SW480 (cell line): ENCODE measurements around the gene AARS2.
"Not testable (repeated sequence)": the region's sequence is repeated elsewhere in the genome, so short reads cannot be mapped to it uniquely, and the experiment has no call there.

ENCODE experiments used
- DNase-seq: peaks from one replicate; pipeline ENCODE4 v3.0.0-alpha.2; 2016; ENCODE audit warnings: low spot score

AARS2 gene

GRCh38 chr6:44329858-44330257 lies 16.7 kb upstream of the AARS2 start:
- DNase-seq: no peak

DNA sequence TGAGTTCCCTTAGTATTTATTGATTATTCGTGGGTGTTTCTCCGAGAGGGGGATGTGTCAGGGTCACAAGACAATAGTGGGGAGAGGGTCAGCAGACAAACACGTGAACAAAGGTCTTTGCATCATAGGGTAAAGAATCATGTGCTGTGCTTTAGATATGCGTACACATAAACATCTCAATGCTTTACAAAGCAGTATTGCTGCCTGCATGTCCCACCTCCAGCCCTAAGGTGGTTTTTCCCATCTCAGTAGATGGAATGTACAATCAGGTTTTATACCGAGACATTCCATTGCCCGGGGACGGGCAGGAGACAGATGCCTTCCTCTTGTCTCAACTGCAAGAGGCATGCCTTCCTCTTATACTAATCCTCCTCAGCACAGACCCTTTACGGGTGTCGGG lies 15.1 kb upstream of the AARS2 start:
- not testable (repeated sequence) for DNase-seq

GRCh38 chr6:44327760-44328159 lies 14.6 kb upstream of the AARS2 start:
- DNase-seq: no peak

- no peak for DNase-seq
Observed at GRCh38 chr6:44327096-44327495, 13.9 kb upstream of the AARS2 start.

- DNase-seq: no peak
Observed at GRCh38 chr6:44321210-44321609, 8.1 kb upstream of the AARS2 start.

- DNase-seq: not testable (repeated sequence)
Observed at GRCh38 chr6:44317136-44317631, 4.0 kb upstream of the AARS2 start.

- DNase-seq: no peak
Observed at GRCh38 chr6:44316481-44316880, 3.3 kb upstream of the AARS2 start.

DNA sequence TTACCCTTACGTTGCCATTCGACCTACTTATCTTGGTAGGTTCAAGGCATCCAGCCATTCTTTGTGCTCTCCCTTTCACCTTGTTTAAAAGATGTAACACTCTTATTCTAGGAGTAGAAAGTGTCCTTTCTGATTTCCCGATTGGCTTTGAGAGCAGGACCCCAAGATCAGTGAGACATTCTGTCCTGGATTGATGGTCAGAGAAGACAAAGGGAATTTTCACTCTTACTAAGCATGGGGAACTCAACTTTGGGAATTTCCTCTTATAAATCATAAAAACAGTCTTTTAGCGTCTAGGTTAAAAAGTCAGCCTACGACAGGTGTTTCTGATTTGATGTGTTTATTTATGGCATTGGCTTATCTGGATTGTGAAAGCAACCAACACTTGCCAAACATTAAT lies 2.8 kb upstream of the AARS2 start:
- DNase-seq: no peak

GRCh38 chr6:44315516-44315915 lies 2.4 kb upstream of the AARS2 start:
- DNase-seq: no peak

- DNase-seq: not testable (repeated sequence)
Observed at GRCh38 chr6:44314657-44315056, 1.5 kb upstream of the AARS2 start.

DNA sequence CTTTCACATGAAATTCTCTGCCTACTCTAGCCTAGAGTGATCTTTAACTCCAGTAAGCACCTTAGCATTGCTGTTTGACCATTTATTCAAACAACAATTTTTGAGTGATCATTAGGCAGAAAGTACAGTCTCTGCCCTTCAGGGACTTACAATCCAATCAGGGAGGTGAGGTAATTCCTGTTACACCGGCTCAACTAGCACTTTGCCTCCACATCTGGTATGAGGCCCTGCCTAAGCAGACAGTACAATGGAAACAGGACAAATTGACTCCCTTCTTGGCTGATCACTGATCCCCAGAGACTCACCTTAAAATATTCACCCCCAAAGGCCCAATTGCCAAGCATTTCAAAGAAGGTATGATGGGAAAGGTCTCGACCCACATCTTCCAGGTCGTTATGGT lies 1.4 kb downstream of the AARS2 start:
- no peak for DNase-seq

GRCh38 chr6:44311304-44311703 lies 1.8 kb downstream of the AARS2 start:
- no peak for DNase-seq

GRCh38 chr6:44310241-44310640 lies 2.9 kb downstream of the AARS2 start:
- no peak for DNase-seq

DNA sequence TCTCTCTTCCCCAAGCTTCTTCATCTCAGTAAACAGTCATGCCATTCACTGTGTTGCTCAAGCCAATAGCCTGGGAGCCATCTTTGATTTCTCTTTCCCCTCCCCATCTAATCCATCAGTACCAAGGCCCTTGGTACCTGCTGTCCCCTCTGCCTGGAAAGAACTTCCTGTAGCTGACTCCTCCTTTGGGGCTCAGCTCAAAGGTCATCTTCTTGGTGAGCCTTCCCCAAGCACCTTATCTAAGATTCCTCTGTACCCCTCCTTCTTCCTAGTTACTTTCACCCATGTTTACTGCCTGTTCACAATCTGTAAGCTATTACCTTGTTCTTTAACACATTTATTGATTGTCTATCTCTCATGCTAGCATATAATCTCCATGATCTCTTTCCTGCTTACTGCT lies 3.5 kb downstream of the AARS2 start:
- DNase-seq: no peak

DNA sequence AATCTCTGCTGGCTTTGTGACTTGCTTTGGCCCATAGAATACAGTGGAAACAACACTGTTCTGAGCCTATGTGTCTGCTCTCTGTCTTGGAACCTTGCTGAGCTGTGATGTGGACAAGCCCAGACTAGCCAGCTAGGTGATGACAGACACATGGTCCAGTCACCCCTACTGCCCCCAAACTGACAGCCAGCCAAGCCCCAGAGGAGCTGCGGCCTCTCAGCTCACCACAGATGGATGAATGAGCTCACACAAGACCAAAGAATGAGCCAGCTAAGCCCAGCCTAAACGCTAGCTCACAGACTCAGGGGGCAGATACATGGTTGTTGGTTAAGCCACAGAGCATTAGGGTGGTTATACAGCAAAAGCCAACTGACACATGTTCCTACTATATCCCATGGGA lies 4.1 kb downstream of the AARS2 start:
- DNase-seq: no peak

DNA sequence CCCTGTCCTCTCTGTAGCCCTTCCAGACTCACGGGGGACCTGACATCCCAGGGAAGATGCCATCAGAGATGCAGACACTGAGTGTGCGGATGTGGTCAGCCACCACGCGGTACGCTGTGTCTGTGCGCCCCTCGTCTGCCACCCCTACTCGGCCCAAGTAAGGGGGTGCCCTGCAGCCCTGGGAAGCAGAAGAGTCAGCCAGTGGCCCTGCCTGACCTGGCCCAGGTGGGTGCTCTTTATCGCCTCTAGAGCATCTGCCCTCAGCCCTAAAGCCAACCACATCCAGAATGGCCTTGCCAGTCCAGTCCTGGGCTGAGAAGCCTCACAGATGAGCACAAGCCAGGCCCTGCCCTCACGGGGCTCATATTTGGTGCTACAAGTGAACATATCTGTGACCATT lies 5.9 kb downstream of the AARS2 start:
- no peak for DNase-seq

- DNase-seq: no peak
Observed at GRCh38 chr6:44306710-44307109, 6.4 kb downstream of the AARS2 start.

DNA sequence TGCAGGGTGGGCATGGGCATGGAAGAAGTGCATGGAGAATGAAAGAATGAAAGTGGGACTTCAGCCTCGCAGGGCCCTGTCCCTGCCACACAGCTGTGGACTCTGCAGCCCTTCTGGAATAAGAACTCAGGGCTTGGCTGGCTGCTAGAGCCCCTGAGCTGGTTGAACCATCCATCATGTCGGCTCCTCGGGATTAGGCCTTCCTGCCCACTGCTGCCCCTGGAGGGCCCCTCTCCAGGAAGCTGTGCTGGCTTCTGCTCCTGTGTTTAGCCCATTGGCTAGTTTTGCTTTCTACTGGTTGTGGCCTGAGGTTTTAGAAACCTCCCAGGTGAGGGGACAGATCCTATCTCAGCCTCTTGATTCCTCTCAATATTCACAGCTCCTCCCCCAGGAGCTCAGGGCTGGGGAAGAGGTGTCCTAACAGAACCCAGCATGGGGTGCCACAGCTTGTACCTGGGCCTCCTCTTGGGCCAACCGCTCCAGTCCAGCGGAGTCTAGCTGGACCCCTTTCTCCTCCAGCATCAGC lies 7.9 kb downstream of the AARS2 start:
- DNase-seq: no peak

- peak; percentile 29 for DNase-seq
Observed at GRCh38 chr6:44304282-44305199, 8.6 kb downstream of the AARS2 start.

- DNase-seq: no peak
Observed at GRCh38 chr6:44303842-44304241, 9.3 kb downstream of the AARS2 start.

GRCh38 chr6:44302856-44303255 lies 10.3 kb downstream of the AARS2 start:
- no peak for DNase-seq

GRCh38 chr6:44301782-44302564 lies 11.2 kb downstream of the AARS2 start:
- no peak for DNase-seq

DNA sequence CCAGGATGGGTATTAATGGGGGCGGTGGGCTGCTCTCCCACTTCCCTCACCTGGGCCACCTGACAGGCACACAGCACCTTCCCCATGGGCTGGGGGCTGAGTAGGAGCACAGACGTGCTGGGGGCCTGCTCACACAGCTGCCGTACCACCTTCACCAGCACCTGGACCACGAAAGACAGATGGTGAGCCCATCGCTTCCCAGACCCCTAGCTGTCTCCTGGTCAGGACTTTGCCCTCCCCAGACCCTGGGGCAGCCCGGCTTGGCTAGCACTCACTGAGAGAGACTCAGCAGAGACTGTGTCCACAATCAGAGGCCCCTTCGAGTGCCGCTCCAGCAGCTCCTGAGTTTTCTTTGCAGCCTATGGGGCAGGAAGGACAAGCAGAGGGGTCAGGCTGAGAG lies 12.0 kb downstream of the AARS2 start:
- DNase-seq: no peak
